Measurements from ENCODE around the gene UBE2D3. TPM values are rescaled to one million over a fixed set of nuclear protein-coding genes. Genes with fewer than 3 reads are reported as not detected.
A peak's percentile ranks its signal among the peaks of the same experiment; 100 is the strongest.

The UBE2D3 gene
- total RNA-seq, 2 experiments from 2014 or later: 347 to 363 TPM

DNA sequence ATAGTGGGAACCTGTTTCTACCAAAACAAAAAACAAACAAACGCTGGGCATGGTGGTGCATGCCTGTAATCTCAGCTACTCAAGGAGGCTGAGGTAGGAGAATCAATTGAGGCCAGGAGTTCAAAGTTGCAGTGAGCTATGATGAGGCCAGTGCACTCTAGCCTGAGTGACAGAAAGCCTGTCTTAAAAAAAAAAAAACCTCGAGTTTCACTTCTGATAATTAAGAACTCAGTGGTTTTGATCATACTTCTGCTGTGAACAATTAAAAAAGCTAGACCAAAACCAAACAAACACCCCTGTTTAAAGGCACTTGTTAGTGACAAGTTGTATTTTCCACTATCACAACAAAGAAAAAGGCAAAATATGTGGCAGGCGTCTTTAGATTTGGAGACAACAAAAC is 15.0 kb upstream of the UBE2D3 start:
- no peak for TF ChIP-seq EZH2phosphoT487 (IDR thresholded peaks at IDR 0.05; ENCODE audit: borderline replicate concordance, low read depth, low read length)
- TF ChIP-seq, protein P1, sequence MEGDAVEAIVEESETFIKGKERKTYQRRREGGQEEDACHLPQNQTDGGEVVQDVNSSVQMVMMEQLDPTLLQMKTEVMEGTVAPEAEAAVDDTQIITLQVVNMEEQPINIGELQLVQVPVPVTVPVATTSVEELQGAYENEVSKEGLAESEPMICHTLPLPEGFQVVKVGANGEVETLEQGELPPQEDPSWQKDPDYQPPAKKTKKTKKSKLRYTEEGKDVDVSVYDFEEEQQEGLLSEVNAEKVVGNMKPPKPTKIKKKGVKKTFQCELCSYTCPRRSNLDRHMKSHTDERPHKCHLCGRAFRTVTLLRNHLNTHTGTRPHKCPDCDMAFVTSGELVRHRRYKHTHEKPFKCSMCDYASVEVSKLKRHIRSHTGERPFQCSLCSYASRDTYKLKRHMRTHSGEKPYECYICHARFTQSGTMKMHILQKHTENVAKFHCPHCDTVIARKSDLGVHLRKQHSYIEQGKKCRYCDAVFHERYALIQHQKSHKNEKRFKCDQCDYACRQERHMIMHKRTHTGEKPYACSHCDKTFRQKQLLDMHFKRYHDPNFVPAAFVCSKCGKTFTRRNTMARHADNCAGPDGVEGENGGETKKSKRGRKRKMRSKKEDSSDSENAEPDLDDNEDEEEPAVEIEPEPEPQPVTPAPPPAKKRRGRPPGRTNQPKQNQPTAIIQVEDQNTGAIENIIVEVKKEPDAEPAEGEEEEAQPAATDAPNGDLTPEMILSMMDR (conservative IDR thresholded peaks at IDR 0.05; ENCODE audit: low read length): no peak
- no peaks in the 10 kb centered on the region for H3K9me2 ChIP-seq (ENCODE audit: insufficient read depth, low read length)
- peaks cover 13% of the 10 kb centered on the region; the same call in 1 of the 2 replicates for H3K79me2 ChIP-seq (ENCODE audit: insufficient read depth, low read depth, low read length)
- BruUV-seq (replicated peaks): no TSS peak
- DNase-seq (ENCODE audit: low spot score): peak; percentile 27
- no peaks in the 10 kb centered on the region for H3K9me3 ChIP-seq (ENCODE audit: low read length)
- peaks cover 19% of the 10 kb centered on the region for H3K36me3 ChIP-seq (ENCODE audit: insufficient read depth, low read length)
- no peak overlapping the region for H3K27ac ChIP-seq (ENCODE audit: low read depth, low read length, poor library complexity, severe bottlenecking)
- ChIA-PET CTCF (ENCODE audit: unreplicated experiment) (no interaction called here), POLR2A (interaction anchor here (1.0 to 1.3 kb wide), 3 partner anchors 10 to 22 kb away, joined by 3 to 6 read pairs (median 5); no protein-coding TSS in a partner anchor)
- H3K4me3 ChIP-seq (ENCODE audit: low read depth, low read length, poor library complexity, severe bottlenecking): no peak overlapping the region
- peaks cover 6% of the 10 kb centered on the region for H3K4me1 ChIP-seq (ENCODE audit: insufficient read depth, low read length, poor library complexity, severe bottlenecking)
- no peak overlapping the region for H2AFZ ChIP-seq (ENCODE audit: low read length)
- H3K4me2 ChIP-seq (ENCODE audit: low read length): no peak overlapping the region
- H4K20me1 ChIP-seq (ENCODE audit: insufficient read depth, low read length): no peaks in the 10 kb centered on the region
- intact Hi-C loops (cut with micrococcal nuclease; ENCODE audit: unreplicated experiment): no loop called here

DNA sequence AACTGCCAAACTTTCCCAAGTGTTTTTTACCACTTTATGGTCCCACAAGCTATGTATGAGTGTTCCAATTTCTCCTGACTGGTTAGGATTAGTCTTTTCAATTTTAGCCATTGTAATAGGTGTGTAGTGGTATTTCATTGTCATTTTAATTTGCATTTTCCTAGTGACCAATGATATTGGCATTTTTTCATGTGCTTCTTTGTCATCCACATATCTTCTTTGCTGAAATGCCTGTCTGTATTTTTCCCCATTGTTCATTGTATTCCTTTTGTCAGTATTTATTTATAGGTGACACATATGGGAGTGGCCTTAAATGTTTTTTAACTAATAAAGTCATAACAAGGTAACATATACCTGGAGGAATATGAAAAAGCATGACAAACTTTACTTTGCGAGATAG is 9.2 kb upstream of the UBE2D3 start:
- Histone ChIP-seq H3K4me1 (ENCODE audit: insufficient read depth, low read length, poor library complexity, severe bottlenecking) (peaks cover 7% of the 10 kb centered on the region), H3K27ac (ENCODE audit: low read depth, low read length, poor library complexity, severe bottlenecking) (no peak overlapping the region), H3K4me3 (ENCODE audit: low read depth, low read length, poor library complexity, severe bottlenecking) (no peak overlapping the region), H3K36me3 (ENCODE audit: insufficient read depth, low read length) (peaks cover 11% of the 10 kb centered on the region), H3K4me2 (ENCODE audit: low read length) (no peak overlapping the region), H3K79me2 (ENCODE audit: insufficient read depth, low read depth, low read length) (peaks cover 22% of the 10 kb centered on the region), H2AFZ (ENCODE audit: low read length) (no peak overlapping the region), H3K9me3 (ENCODE audit: low read length) (no peaks in the 10 kb centered on the region), H4K20me1 (ENCODE audit: insufficient read depth, low read length) (no peaks in the 10 kb centered on the region), H3K9me2 (ENCODE audit: insufficient read depth, low read length) (no peaks in the 10 kb centered on the region)
- no peak for DNase-seq (ENCODE audit: low spot score)
- ChIA-PET POLR2A (interaction anchor here (0.6 to 4.0 kb wide), 7 partner anchors 8 to 1749 kb away, joined by 3 to 23 read pairs (median 3); partner anchors contain the start of genes CISD2 and UBE2D3), CTCF (ENCODE audit: unreplicated experiment) (interaction anchor here (0.6 kb wide), 1 partner anchor 9 kb away, joined by 3 read pairs; the partner anchor contains the start of gene UBE2D3)
- no TSS peak for BruUV-seq (replicated peaks)
- TF ChIP-seq EZH2phosphoT487 (IDR thresholded peaks at IDR 0.05; ENCODE audit: borderline replicate concordance, low read depth, low read length): no peak
- TF ChIP-seq, protein P1 (conservative IDR thresholded peaks at IDR 0.05; ENCODE audit: low read length): no peak
- intact Hi-C loops (cut with micrococcal nuclease; ENCODE audit: unreplicated experiment): no loop called here

DNA sequence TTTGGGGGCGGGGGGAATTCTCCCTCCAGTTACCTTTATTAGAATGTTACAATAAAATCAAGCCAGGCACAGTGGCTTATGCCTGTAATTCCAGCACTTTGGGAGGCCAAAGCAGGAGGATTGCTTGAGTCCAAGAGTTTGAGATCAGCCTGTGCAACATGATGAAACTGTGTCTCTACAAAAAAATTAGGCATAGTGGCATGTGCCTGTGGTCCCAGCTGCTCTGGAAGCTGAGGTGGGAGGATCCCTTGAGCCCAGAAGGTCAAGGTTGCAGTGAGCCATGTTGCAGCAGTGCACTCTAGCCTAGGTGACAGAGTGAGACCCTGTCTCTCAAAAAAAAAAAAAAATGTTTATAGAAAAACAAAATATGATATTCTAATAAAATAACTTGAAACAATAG is 5.3 kb upstream of the UBE2D3 start:
- BruUV-seq (replicated peaks): no TSS peak
- no peaks in the 10 kb centered on the region for H3K9me3 ChIP-seq (ENCODE audit: low read length)
- no peak overlapping the region for H3K4me3 ChIP-seq (ENCODE audit: low read depth, low read length, poor library complexity, severe bottlenecking)
- no peak overlapping the region for H3K27ac ChIP-seq (ENCODE audit: low read depth, low read length, poor library complexity, severe bottlenecking)
- H3K36me3 ChIP-seq (ENCODE audit: insufficient read depth, low read length): 0 out of 2 replicates have a peak, but pooled peaks cover 3% of the 10 kb centered on the region
- H4K20me1 ChIP-seq (ENCODE audit: insufficient read depth, low read length): no peaks in the 10 kb centered on the region
- H3K79me2 ChIP-seq (ENCODE audit: insufficient read depth, low read depth, low read length): peaks cover 40% of the 10 kb centered on the region
- no peak for TF ChIP-seq EZH2phosphoT487 (IDR thresholded peaks at IDR 0.05; ENCODE audit: borderline replicate concordance, low read depth, low read length)
- TF ChIP-seq, protein P1 (conservative IDR thresholded peaks at IDR 0.05; ENCODE audit: low read length): no peak
- peaks cover 20% of the 10 kb centered on the region for H3K4me1 ChIP-seq (ENCODE audit: insufficient read depth, low read length, poor library complexity, severe bottlenecking)
- no peak overlapping the region for H3K4me2 ChIP-seq (ENCODE audit: low read length)
- DNase-seq (ENCODE audit: low spot score): no peak
- H3K9me2 ChIP-seq (ENCODE audit: insufficient read depth, low read length): no peaks in the 10 kb centered on the region
- intact Hi-C loops (cut with micrococcal nuclease; ENCODE audit: unreplicated experiment): no loop called here
- no peak overlapping the region for H2AFZ ChIP-seq (ENCODE audit: low read length)
- ChIA-PET CTCF (ENCODE audit: unreplicated experiment) (no interaction called here), POLR2A (interaction anchor here (1.0 to 11.2 kb wide), 3 partner anchors 25 to 40 kb away, joined by 3 to 116 read pairs (median 4); partner anchors contain the start of gene CISD2)
